Trophoblast cell (in vitro differentiated cells and primary cell): ENCODE results near the gene ASIC1. TPM values are rescaled to one million over a fixed set of nuclear protein-coding genes. Genes with fewer than 3 reads are reported as not detected.

ENCODE experiments used
- DNase-seq, 2 donors: peaks; one replicate each; pipeline ENCODE4 v3.0.0-alpha.2; 2016
- H2AFZ ChIP-seq: 2 replicates; pipeline ENCODE4 v1.6.1; 2013; ENCODE audit warnings: low read length, moderate library complexity, mild to moderate bottlenecking; ENCODE audit not compliant: insufficient read depth, poor library complexity
- H2AK5ac ChIP-seq: 2 replicates; pipeline ENCODE4 v1.6.1; 2013; ENCODE audit warnings: mild to moderate bottlenecking, low read length
- H2BK120ac ChIP-seq: 2 replicates; pipeline ENCODE4 v1.6.1; 2013; ENCODE audit warnings: low read length, mild to moderate bottlenecking, moderate library complexity; ENCODE audit not compliant: insufficient read depth, poor library complexity
- H2BK12ac ChIP-seq: 2 replicates; pipeline ENCODE4 v1.6.1; 2013; ENCODE audit warnings: mild to moderate bottlenecking, low read length, moderate library complexity
- H2BK5ac ChIP-seq: 2 replicates; pipeline ENCODE4 v1.6.1; 2013; ENCODE audit warnings: low read length, low read depth, moderate library complexity, mild to moderate bottlenecking; ENCODE audit not compliant: poor library complexity
- H3K14ac ChIP-seq: 2 replicates; pipeline ENCODE4 v1.6.1; 2013; ENCODE audit warnings: mild to moderate bottlenecking, low read length
- H3K18ac ChIP-seq: 2 replicates; pipeline ENCODE4 v1.6.1; 2013; ENCODE audit warnings: mild to moderate bottlenecking, low read length
- H3K23ac ChIP-seq: 2 replicates; pipeline ENCODE4 v1.6.1; 2013; ENCODE audit warnings: low read length
- H3K27ac ChIP-seq: 2 replicates; pipeline ENCODE4 v1.5.1; 2013; ENCODE audit warnings: low read depth, mild to moderate bottlenecking, inconsistent platforms, low read length, moderate library complexity
- H3K27me3 ChIP-seq: 2 replicates; pipeline ENCODE4 v1.6.1; 2013; ENCODE audit warnings: inconsistent platforms, mild to moderate bottlenecking, low read length, moderate library complexity; ENCODE audit not compliant: insufficient read depth
- H3K36me3 ChIP-seq, 2 experiments: 1 replicate in 1 of 2; 2 replicates in 1 of 2; pipeline ENCODE4 v1.6.1; 2013; ENCODE audit warnings: low read length in 2 of 2, mild to moderate bottlenecking in 2 of 2, moderate library complexity in 1 of 2; ENCODE audit not compliant: insufficient read depth in 2 of 2, control insufficient read depth in 1 of 2
- H3K4ac ChIP-seq: 2 replicates; pipeline ENCODE4 v1.6.1; 2013; ENCODE audit warnings: low read depth, mild to moderate bottlenecking, low read length, moderate library complexity
- H3K4me1 ChIP-seq, 2 experiments: 1 replicate in 1 of 2; 2 replicates in 1 of 2; pipeline ENCODE4 v1.6.1; 2013; ENCODE audit warnings: low read length in 2 of 2, mild to moderate bottlenecking in 2 of 2, moderate library complexity in 1 of 2; ENCODE audit not compliant: insufficient read depth in 2 of 2, control insufficient read depth in 1 of 2
- H3K4me2 ChIP-seq: 2 replicates; pipeline ENCODE4 v1.6.1; 2013; ENCODE audit warnings: inconsistent platforms, mild to moderate bottlenecking, low read length, moderate library complexity
- H3K4me3 ChIP-seq: 2 replicates; pipeline ENCODE4 v1.5.1; 2013; ENCODE audit warnings: mild to moderate bottlenecking, low read depth, low read length, inconsistent platforms
- H3K79me1 ChIP-seq: one replicate; pipeline ENCODE4 v1.6.1; 2013; ENCODE audit warnings: low read length
- H3K79me2 ChIP-seq: 2 replicates; pipeline ENCODE4 v1.6.1; 2013; ENCODE audit warnings: low read length, mild to moderate bottlenecking; ENCODE audit not compliant: control insufficient read depth, insufficient read depth, poor library complexity
- H3K9ac ChIP-seq: 2 replicates; pipeline ENCODE4 v1.6.1; 2013; ENCODE audit warnings: mild to moderate bottlenecking, low read length
- H3K9me3 ChIP-seq: 2 replicates; pipeline ENCODE4 v1.6.1; 2013; ENCODE audit warnings: low read depth, mild to moderate bottlenecking, control low read depth, inconsistent platforms, low read length; ENCODE audit not compliant: insufficient read depth
- H4K12ac ChIP-seq: 2 replicates; pipeline ENCODE4 v1.6.1; 2013; ENCODE audit warnings: low read depth, mild to moderate bottlenecking, low read length, moderate library complexity
- H4K8ac ChIP-seq: 2 replicates; pipeline ENCODE4 v1.6.1; 2013; ENCODE audit warnings: low read depth, mild to moderate bottlenecking, low read length, moderate library complexity
- H4K91ac ChIP-seq: one replicate; pipeline ENCODE4 v1.6.1; 2013; ENCODE audit warnings: low read depth, mild to moderate bottlenecking, low read length, moderate library complexity
- WGBS: extraction: QIAGEN DNeasy Blood & Tissue Kit; methylation state at CpG from one replicate; pipeline ENCODE4 v1.1.7; 2013; ENCODE audit warnings: missing lambda C conversion rate; ENCODE audit not compliant: insufficient read length, insufficient coverage; ENCODE audit errors: extremely low coverage; 5-methylcytosine and 5-hydroxymethylcytosine counted together
- polyA plus RNA-seq: library from polyadenylated mRNA; stranded (reverse); fragments of 200-250 nt; gene quantifications from 2 replicates; pipeline ENCODE4 v1.2.3, GENCODE V29; 2013

The ASIC1 gene
- 0.44 and 0.62 TPM in 2 replicates for polyA plus RNA-seq

GRCh38 chr12:50057000-50057841, at the start of gene ASIC1:
ASIC1 (plus strand) TSS chr12:50057596; CDS start chr12:50058767, 1,171 bp downstream.
- Histone ChIP-seq H3K4me1 (peaks cover 0 to 7% of the 10 kb centered on the region in 2 experiments), H2BK120ac (no peak within 1 kb of the TSS), H2BK5ac (no peak within 1 kb of the TSS), H3K4ac (no peak within 1 kb of the TSS), H3K36me3 (no peaks in the 10 kb centered on the region), H2AK5ac (no peak within 1 kb of the TSS), H3K9me3 (peaks cover 5% of the 10 kb centered on the region), H3K79me2 (no peaks in the 10 kb centered on the region), H4K91ac (no peak within 1 kb of the TSS), H3K23ac (peak within 1 kb of the TSS; percentile 62), H3K14ac (peak within 1 kb of the TSS; percentile 29), H3K27ac (no peak within 1 kb of the TSS), H3K18ac (no peak within 1 kb of the TSS), H3K9ac (peak within 1 kb of the TSS; percentile 59), H3K27me3 (peaks cover 16% of the 10 kb centered on the region), H4K8ac (no peak within 1 kb of the TSS), H3K4me2 (peak within 1 kb of the TSS; percentile 95), H3K4me3 (peak within 1 kb of the TSS; percentile 74), H4K12ac (no peak within 1 kb of the TSS), H3K79me1 (no peaks in the 10 kb centered on the region), H2AFZ (peak within 1 kb of the TSS; percentile 8), H2BK12ac (no peak within 1 kb of the TSS)
- DNase-seq, result peak; percentile 29 to 66
- WGBS, result no CpG with 5 or more reads among the region's 88 CpGs

GRCh38 chr12:50013361-50014147, 43.8 kb upstream of the ASIC1 start:
- peak; percentile 75 to 92 for DNase-seq
- no CpG with 5 or more reads among the region's 2 CpGs for WGBS
- Histone ChIP-seq H3K79me2 (no peaks in the 10 kb centered on the region), H3K4me3 (no peak overlapping the region), H3K79me1 (no peaks in the 10 kb centered on the region), H2AK5ac (no peak overlapping the region), H4K12ac (no peak overlapping the region), H2BK12ac (no peak overlapping the region), H3K4me1 (no peaks in the 10 kb centered on the region), H2BK120ac (no peak overlapping the region), H3K23ac (peak overlapping the region; percentile 8), H3K9me3 (no peaks in the 10 kb centered on the region), H3K4ac (no peak overlapping the region), H3K14ac (no peak overlapping the region), H2AFZ (no peak overlapping the region), H3K9ac (no peak overlapping the region), H3K36me3 (peaks cover 13 to 22% of the 10 kb centered on the region in 2 experiments), H2BK5ac (no peak overlapping the region), H4K8ac (no peak overlapping the region), H4K91ac (no peak overlapping the region), H3K18ac (no peak overlapping the region), H3K27ac (no peak overlapping the region), H3K27me3 (no peaks in the 10 kb centered on the region), H3K4me2 (no peak overlapping the region)

- peaks cover 13 to 22% of the 10 kb centered on the region in 2 experiments for H3K36me3 ChIP-seq
- H3K4ac ChIP-seq, result no peak overlapping the region
- H4K91ac ChIP-seq, result no peak overlapping the region
- H2AK5ac ChIP-seq, result no peak overlapping the region
- no peaks in the 10 kb centered on the region for H3K79me1 ChIP-seq
- no CpG with 5 or more reads among the region's 3 CpGs for WGBS
- H4K12ac ChIP-seq, result no peak overlapping the region
- H2BK120ac ChIP-seq, result no peak overlapping the region
- H3K27me3 ChIP-seq, result no peaks in the 10 kb centered on the region
- H3K4me1 ChIP-seq, result no peaks in the 10 kb centered on the region
- H2BK5ac ChIP-seq, result no peak overlapping the region
- H3K79me2 ChIP-seq, result peaks cover 5% of the 10 kb centered on the region
- no peak overlapping the region for H3K18ac ChIP-seq
- H3K23ac ChIP-seq, result no peak overlapping the region
- H4K8ac ChIP-seq, result no peak overlapping the region
- H2BK12ac ChIP-seq, result no peak overlapping the region
- no peak overlapping the region for H3K4me3 ChIP-seq
- no peak overlapping the region for H3K9ac ChIP-seq
- DNase-seq, result no peak
- no peak overlapping the region for H3K4me2 ChIP-seq
- no peak overlapping the region for H2AFZ ChIP-seq
- no peak overlapping the region for H3K27ac ChIP-seq
- no peak overlapping the region for H3K14ac ChIP-seq
- H3K9me3 ChIP-seq, result no peaks in the 10 kb centered on the region
Observed at GRCh38 chr12:50014342-50014741, 43.1 kb upstream of the ASIC1 start.

- no peaks in the 10 kb centered on the region for H3K9me3 ChIP-seq
- peaks cover 10 to 15% of the 10 kb centered on the region in 2 experiments for H3K36me3 ChIP-seq
Observed at GRCh38 chr12:50016501-50017475, 40.6 kb upstream of the ASIC1 start.

More at GRCh38 chr12:50016501-50017475, 40.6 kb upstream of the ASIC1 start:
- no peaks in the 10 kb centered on the region for H3K79me1 ChIP-seq
- H2BK12ac ChIP-seq, result no peak overlapping the region
- peaks cover 5% of the 10 kb centered on the region for H3K79me2 ChIP-seq
- peak in 1 of 2 donors; percentile 44 for DNase-seq
- H3K18ac ChIP-seq, result no peak overlapping the region
- H4K8ac ChIP-seq, result no peak overlapping the region
- no peak overlapping the region for H3K23ac ChIP-seq
- H2BK120ac ChIP-seq, result no peak overlapping the region
- H2AK5ac ChIP-seq, result no peak overlapping the region
- H4K91ac ChIP-seq, result no peak overlapping the region
- H4K12ac ChIP-seq, result no peak overlapping the region
- H3K27me3 ChIP-seq, result no peaks in the 10 kb centered on the region
- no peak overlapping the region for H3K4me2 ChIP-seq
- H3K4me3 ChIP-seq, result no peak overlapping the region
- H3K9ac ChIP-seq, result no peak overlapping the region
- no peak overlapping the region for H3K27ac ChIP-seq
- no peak overlapping the region for H3K14ac ChIP-seq
- H3K4me1 ChIP-seq, result no peaks in the 10 kb centered on the region
- H2AFZ ChIP-seq, result no peak overlapping the region
- H3K4ac ChIP-seq, result peak overlapping the region; percentile 69
- H2BK5ac ChIP-seq, result no peak overlapping the region
- no CpG with 5 or more reads among the region's 10 CpGs for WGBS
